ENCODE measurements around the gene CDH12.

- no peak for TF ChIP-seq POLR2A (IDR thresholded peaks at IDR 0.05; ENCODE audit: low read depth)
- TF ChIP-seq CTCF (IDR thresholded peaks at IDR 0.05): no peak
- no peak for TF ChIP-seq EP300 (IDR thresholded peaks at IDR 0.05)
- no peak for TF ChIP-seq POLR2AphosphoS5 (IDR thresholded peaks at IDR 0.05)
These were observed 996.2 kb downstream of the CDH12 start for GRCh38 chr5:21856987-21857386.
